ENCODE measurements around the gene SMARCE1. TPM values are rescaled to one million over a fixed set of nuclear protein-coding genes. Genes with fewer than 3 reads are reported as not detected.

The SMARCE1 gene
- total RNA-seq (2014; rRNA removed; shearing (Covaris generic)) (75.9 and 98.7 TPM in 2 replicates), total RNA-seq (2022) (109 and 123 TPM in 2 replicates), Bru-seq, nascent RNA (percentile 95 among the genes with signal in this experiment), BruChase-seq, experiment 1, labeled RNA remaining after a 6-hour chase (percentile 92 among the genes with signal in this experiment), BruChase-seq, experiment 2, labeled RNA remaining after a 2-hour chase (percentile 90 among the genes with signal in this experiment)
- long read RNA-seq, full-length matches to known transcripts: 181 of 202 reads
- long read RNA-seq, partial matches to known transcripts: 14 of 202 reads
- long read RNA-seq, other reads (novel, unspliced or antisense): 7 of 202 reads

DNA sequence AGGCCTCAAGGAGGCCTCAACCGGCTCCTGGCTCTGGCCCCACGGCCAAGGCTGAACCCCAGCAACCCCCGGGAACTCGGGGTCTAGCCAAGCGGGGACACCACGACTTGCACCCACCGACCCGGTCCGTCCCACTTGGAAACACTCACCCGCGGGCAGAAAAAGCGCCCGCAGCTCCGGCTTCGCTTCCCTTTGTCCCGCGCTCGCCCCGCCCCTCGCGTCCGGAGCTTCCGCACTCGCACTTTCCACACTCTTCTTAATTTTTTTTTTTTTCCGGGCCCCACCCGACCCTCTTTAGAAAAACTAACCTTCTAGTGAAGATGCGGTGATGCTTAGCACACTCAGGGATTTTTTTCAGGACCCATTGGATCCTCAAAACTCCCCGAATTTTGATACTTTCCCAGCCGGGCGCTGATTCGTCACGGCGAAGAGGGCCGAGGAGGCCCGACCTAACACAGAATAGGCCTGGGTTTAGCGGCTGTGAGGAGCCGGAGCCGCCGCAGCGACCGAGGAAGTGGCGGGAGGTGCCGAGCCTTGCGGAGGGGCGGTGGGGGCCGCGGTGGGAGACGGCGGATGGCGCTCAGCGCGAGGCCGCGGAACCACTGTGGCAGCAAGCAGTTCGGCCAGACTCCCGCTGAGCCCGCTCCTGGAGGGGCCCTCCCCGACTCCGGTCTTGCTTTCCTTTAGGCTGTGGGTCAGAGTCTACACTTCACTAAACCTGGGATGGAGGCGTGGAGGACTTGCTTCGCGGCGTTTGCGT lies at the start of gene SMARCE1:
SMARCE1 (minus strand) TSS at position 195 of the 760 bp plus-strand sequence. CDS start 2,016 bp downstream, outside the sequence.
- intact Hi-C loops (cut with micrococcal nuclease; ENCODE audit: unreplicated experiment): no loop called here
- no peaks in the 10 kb centered on the region for H3K9me3 ChIP-seq (ENCODE audit: low read length)
- H3K79me2 ChIP-seq (ENCODE audit: insufficient read depth, low read depth, low read length): peaks cover 50% of the 10 kb centered on the region
- ChIA-PET CTCF (ENCODE audit: unreplicated experiment) (interaction anchor here (0.9 kb wide), 1 partner anchor 1001 kb away, joined by 3 read pairs; no protein-coding TSS in a partner anchor), POLR2A (interaction anchor here (0.6 to 3.3 kb wide), 6 partner anchors 7 to 32 kb away, joined by 3 to 14 read pairs (median 6); no protein-coding TSS in a partner anchor)
- H3K4me1 ChIP-seq (ENCODE audit: insufficient read depth, low read length, poor library complexity, severe bottlenecking): peaks cover 35% of the 10 kb centered on the region
- peaks cover 16% of the 10 kb centered on the region for H4K20me1 ChIP-seq (ENCODE audit: insufficient read depth, low read length)
- DNase-seq (ENCODE audit: low spot score): peak; percentile 87
- peak within 1 kb of the TSS; percentile 90 for H3K4me3 ChIP-seq (ENCODE audit: low read depth, low read length, poor library complexity, severe bottlenecking)
- no peaks in the 10 kb centered on the region for H3K9me2 ChIP-seq (ENCODE audit: insufficient read depth, low read length)
- peaks cover 34% of the 10 kb centered on the region for H3K36me3 ChIP-seq (ENCODE audit: insufficient read depth, low read length)
- TF ChIP-seq, protein P1, sequence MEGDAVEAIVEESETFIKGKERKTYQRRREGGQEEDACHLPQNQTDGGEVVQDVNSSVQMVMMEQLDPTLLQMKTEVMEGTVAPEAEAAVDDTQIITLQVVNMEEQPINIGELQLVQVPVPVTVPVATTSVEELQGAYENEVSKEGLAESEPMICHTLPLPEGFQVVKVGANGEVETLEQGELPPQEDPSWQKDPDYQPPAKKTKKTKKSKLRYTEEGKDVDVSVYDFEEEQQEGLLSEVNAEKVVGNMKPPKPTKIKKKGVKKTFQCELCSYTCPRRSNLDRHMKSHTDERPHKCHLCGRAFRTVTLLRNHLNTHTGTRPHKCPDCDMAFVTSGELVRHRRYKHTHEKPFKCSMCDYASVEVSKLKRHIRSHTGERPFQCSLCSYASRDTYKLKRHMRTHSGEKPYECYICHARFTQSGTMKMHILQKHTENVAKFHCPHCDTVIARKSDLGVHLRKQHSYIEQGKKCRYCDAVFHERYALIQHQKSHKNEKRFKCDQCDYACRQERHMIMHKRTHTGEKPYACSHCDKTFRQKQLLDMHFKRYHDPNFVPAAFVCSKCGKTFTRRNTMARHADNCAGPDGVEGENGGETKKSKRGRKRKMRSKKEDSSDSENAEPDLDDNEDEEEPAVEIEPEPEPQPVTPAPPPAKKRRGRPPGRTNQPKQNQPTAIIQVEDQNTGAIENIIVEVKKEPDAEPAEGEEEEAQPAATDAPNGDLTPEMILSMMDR (conservative IDR thresholded peaks at IDR 0.05; ENCODE audit: low read length): no peak
- TF ChIP-seq EZH2phosphoT487 (IDR thresholded peaks at IDR 0.05; ENCODE audit: borderline replicate concordance, low read depth, low read length): no peak
- H3K27ac ChIP-seq (ENCODE audit: low read depth, low read length, poor library complexity, severe bottlenecking): peak within 1 kb of the TSS; percentile 62
- H2AFZ ChIP-seq (ENCODE audit: low read length): peak within 1 kb of the TSS; percentile 95
- no TSS peak for BruUV-seq (replicated peaks)
- peak within 1 kb of the TSS; percentile 85 for H3K4me2 ChIP-seq (ENCODE audit: low read length)

DNA sequence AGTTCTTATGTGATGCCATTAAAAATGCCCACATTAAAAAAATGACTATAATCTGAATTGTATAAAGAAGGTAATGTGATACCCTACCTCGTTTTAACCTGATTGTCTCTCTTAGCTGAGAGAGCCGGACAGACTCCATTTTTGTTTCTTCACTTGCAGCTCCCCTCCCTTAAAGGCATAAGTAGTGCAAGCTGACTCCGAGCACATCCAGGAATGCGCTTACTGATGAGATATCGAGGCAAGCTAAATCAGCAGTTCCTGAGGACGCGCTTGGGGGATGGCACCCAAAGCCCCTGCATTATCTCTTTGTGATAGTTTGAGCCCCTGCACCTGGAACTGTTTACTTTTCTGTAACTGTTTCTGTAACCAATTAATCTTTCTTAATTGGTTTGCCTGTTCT lies 49.7 kb upstream of the SMARCE1 start:
- Histone ChIP-seq H3K4me3 (ENCODE audit: low read depth, low read length, poor library complexity, severe bottlenecking) (no peak overlapping the region), H3K4me2 (ENCODE audit: low read length) (no peak overlapping the region), H3K9me2 (ENCODE audit: insufficient read depth, low read length) (no peaks in the 10 kb centered on the region), H2AFZ (ENCODE audit: low read length) (no peak overlapping the region), H3K4me1 (ENCODE audit: insufficient read depth, low read length, poor library complexity, severe bottlenecking) (no peaks in the 10 kb centered on the region), H3K27ac (ENCODE audit: low read depth, low read length, poor library complexity, severe bottlenecking) (no peak overlapping the region), H3K36me3 (ENCODE audit: insufficient read depth, low read length) (no peaks in the 10 kb centered on the region), H3K9me3 (ENCODE audit: low read length) (no peaks in the 10 kb centered on the region), H3K79me2 (ENCODE audit: insufficient read depth, low read depth, low read length) (no peaks in the 10 kb centered on the region), H4K20me1 (ENCODE audit: insufficient read depth, low read length) (no peaks in the 10 kb centered on the region)
- DNase-seq (ENCODE audit: low spot score): no peak
- ChIA-PET CTCF (ENCODE audit: unreplicated experiment) (no interaction called here), POLR2A (no interaction called here)
- no TSS peak for BruUV-seq (replicated peaks)
- TF ChIP-seq EZH2phosphoT487 (IDR thresholded peaks at IDR 0.05; ENCODE audit: borderline replicate concordance, low read depth, low read length): no peak
- TF ChIP-seq, protein P1 (conservative IDR thresholded peaks at IDR 0.05; ENCODE audit: low read length): no peak
- intact Hi-C loops (cut with micrococcal nuclease; ENCODE audit: unreplicated experiment): no loop called here
